Measurements from ENCODE around the gene MX2. TPM values are rescaled to one million over a fixed set of nuclear protein-coding genes. Genes with fewer than 3 reads are reported as not detected.

Gene MX2
- total RNA-seq, 4 donors from 2014 or later = 0.29 to 19.0 (median 8.2) TPM

- H3K27me3 ChIP-seq = no peaks in the 10 kb centered on the region
- TF ChIP-seq CTCF (IDR thresholded peaks at IDR 0.05) (no peak), POLR2A (IDR thresholded peaks at IDR 0.05) (no peak)
- H3K4me1 ChIP-seq = no peaks in the 10 kb centered on the region
These were observed 34.1 kb upstream of the MX2 start for GRCh38 chr21:41327753-41328152.

GRCh38 chr21:41328660-41329607, 32.9 kb upstream of the MX2 start:
- no peak overlapping the region for H3K27ac ChIP-seq
- no peak for DNase-seq
- H3K4me1 ChIP-seq = no peaks in the 10 kb centered on the region
- intact Hi-C loops (cut with DNase I; ENCODE audit: low total_unique reads) = no loop called here
- no peaks in the 10 kb centered on the region for H3K9me3 ChIP-seq
- H3K36me3 ChIP-seq = no peaks in the 10 kb centered on the region
- no peak overlapping the region for H3K4me3 ChIP-seq
- TF ChIP-seq CTCF (IDR thresholded peaks at IDR 0.05) (no peak), POLR2A (IDR thresholded peaks at IDR 0.05) (no peak)
- no peaks in the 10 kb centered on the region for H3K27me3 ChIP-seq

More at GRCh38 chr21:41327753-41328152, 34.1 kb upstream of the MX2 start:
- H3K36me3 ChIP-seq = no peaks in the 10 kb centered on the region
- no peak for DNase-seq
- H3K4me3 ChIP-seq = no peak overlapping the region
- intact Hi-C loops (cut with DNase I; ENCODE audit: low total_unique reads) = no loop called here
- no peaks in the 10 kb centered on the region for H3K9me3 ChIP-seq
- no peak overlapping the region for H3K27ac ChIP-seq

- Histone ChIP-seq H3K36me3 (no peaks in the 10 kb centered on the region), H3K27ac (no peak overlapping the region), H3K27me3 (no peaks in the 10 kb centered on the region), H3K9me3 (no peaks in the 10 kb centered on the region), H3K4me3 (no peak overlapping the region), H3K4me1 (no peaks in the 10 kb centered on the region)
- DNase-seq = no peak
- intact Hi-C loops (cut with DNase I; ENCODE audit: low total_unique reads) = no loop called here
- no peak for TF ChIP-seq CTCF (IDR thresholded peaks at IDR 0.05)
- no peak for TF ChIP-seq POLR2A (IDR thresholded peaks at IDR 0.05)
These were observed 28.1 kb upstream of the MX2 start for GRCh38 chr21:41333752-41334151.

- no peak overlapping the region for H3K4me3 ChIP-seq
- H3K4me1 ChIP-seq = no peaks in the 10 kb centered on the region
- intact Hi-C loops (cut with DNase I; ENCODE audit: low total_unique reads) = no loop called here
- H3K9me3 ChIP-seq = no peaks in the 10 kb centered on the region
- no peak overlapping the region for H3K27ac ChIP-seq
- DNase-seq = no peak
- no peaks in the 10 kb centered on the region for H3K27me3 ChIP-seq
- H3K36me3 ChIP-seq = no peaks in the 10 kb centered on the region
- TF ChIP-seq CTCF (IDR thresholded peaks at IDR 0.05) = no peak
- TF ChIP-seq POLR2A (IDR thresholded peaks at IDR 0.05) = no peak
These were observed 24.3 kb upstream of the MX2 start for GRCh38 chr21:41337515-41337914.

GRCh38 chr21:41338455-41338854, 23.4 kb upstream of the MX2 start:
- no peak for DNase-seq
- no peak overlapping the region for H3K4me3 ChIP-seq
- intact Hi-C loops (cut with DNase I; ENCODE audit: low total_unique reads) = no loop called here
- H3K4me1 ChIP-seq = no peaks in the 10 kb centered on the region
- H3K9me3 ChIP-seq = no peaks in the 10 kb centered on the region
- TF ChIP-seq POLR2A (IDR thresholded peaks at IDR 0.05) (no peak), CTCF (IDR thresholded peaks at IDR 0.05) (no peak)
- no peaks in the 10 kb centered on the region for H3K36me3 ChIP-seq
- H3K27ac ChIP-seq = no peak overlapping the region
- no peaks in the 10 kb centered on the region for H3K27me3 ChIP-seq
